Stimulated activated naive CD8-positive, alpha-beta T cell treated with anti-CD3 and anti-CD28 coated beads, Interleukin-15, Interleukin-2, amounts not matched to agents 100 ng/mL and 50 ng/mL, for 24 hours (primary cell): Measurements from ENCODE around the gene HOXC4.
"Not testable (repeated sequence)": the region's sequence is repeated elsewhere in the genome, so short reads cannot be mapped to it uniquely, and the experiment has no call there.

Experiments used
- H3K27ac Mint-ChIP-seq: one replicate; pipeline ENCODE4 v1.8.0; 2021; ENCODE audit warnings: mild to moderate bottlenecking, mixed read lengths
- H3K27me3 Mint-ChIP-seq: one replicate; pipeline ENCODE4 v1.8.0; 2021; ENCODE audit warnings: mixed read lengths
- H3K36me3 Mint-ChIP-seq: one replicate; pipeline ENCODE4 v1.8.0; 2021; ENCODE audit warnings: low read depth, mixed read lengths
- H3K4me1 Mint-ChIP-seq: one replicate; pipeline ENCODE4 v1.8.0; 2021; ENCODE audit warnings: low read depth, mixed read lengths
- H3K4me3 Mint-ChIP-seq: one replicate; pipeline ENCODE4 v1.8.0; 2021; ENCODE audit warnings: mild to moderate bottlenecking, mixed read lengths
- H3K9me3 Mint-ChIP-seq: one replicate; pipeline ENCODE4 v1.8.0; 2021; ENCODE audit warnings: mixed read lengths

The HOXC4 gene

GRCh38 chr12:54090312-54090711, 36.7 kb downstream of the HOXC4 start:
- H3K4me3 Mint-ChIP-seq = peak overlapping the region; percentile 68
- not testable (repeated sequence) for H3K4me1 Mint-ChIP-seq, H3K9me3 Mint-ChIP-seq, H3K27ac Mint-ChIP-seq, H3K36me3 Mint-ChIP-seq
- peaks cover 49% of the 10 kb centered on the region for H3K27me3 Mint-ChIP-seq

GRCh38 chr12:54092943-54093342, 39.3 kb downstream of the HOXC4 start:
- not testable (repeated sequence) for H3K36me3 Mint-ChIP-seq, H3K4me1 Mint-ChIP-seq, H3K27ac Mint-ChIP-seq, H3K9me3 Mint-ChIP-seq, H3K4me3 Mint-ChIP-seq
- H3K27me3 Mint-ChIP-seq = peaks cover 57% of the 10 kb centered on the region

GRCh38 chr12:54095928-54096327, 42.3 kb downstream of the HOXC4 start:
- H3K27me3 Mint-ChIP-seq = peaks cover 39% of the 10 kb centered on the region
- not testable (repeated sequence) for H3K36me3 Mint-ChIP-seq, H3K9me3 Mint-ChIP-seq, H3K27ac Mint-ChIP-seq, H3K4me1 Mint-ChIP-seq, H3K4me3 Mint-ChIP-seq

GRCh38 chr12:54098644-54099043, 45.0 kb downstream of the HOXC4 start:
- H3K36me3 Mint-ChIP-seq, H3K4me3 Mint-ChIP-seq, H3K9me3 Mint-ChIP-seq, H3K27ac Mint-ChIP-seq, H3K4me1 Mint-ChIP-seq: not testable (repeated sequence)
- H3K27me3 Mint-ChIP-seq = peaks cover 36% of the 10 kb centered on the region

- not testable (repeated sequence) for H3K4me3 Mint-ChIP-seq, H3K4me1 Mint-ChIP-seq, H3K9me3 Mint-ChIP-seq, H3K36me3 Mint-ChIP-seq, H3K27ac Mint-ChIP-seq
- peaks cover 38% of the 10 kb centered on the region for H3K27me3 Mint-ChIP-seq
Measured at GRCh38 chr12:54100588-54100987, 47.0 kb downstream of the HOXC4 start.

- not testable (repeated sequence) for H3K27ac Mint-ChIP-seq, H3K4me3 Mint-ChIP-seq, H3K9me3 Mint-ChIP-seq, H3K36me3 Mint-ChIP-seq, H3K4me1 Mint-ChIP-seq
- peaks cover 49% of the 10 kb centered on the region for H3K27me3 Mint-ChIP-seq
Measured at GRCh38 chr12:54102223-54102622, 48.6 kb downstream of the HOXC4 start.

- H3K27ac Mint-ChIP-seq, H3K4me1 Mint-ChIP-seq, H3K9me3 Mint-ChIP-seq, H3K4me3 Mint-ChIP-seq, H3K36me3 Mint-ChIP-seq: not testable (repeated sequence)
- H3K27me3 Mint-ChIP-seq = peaks cover 54% of the 10 kb centered on the region
Measured at GRCh38 chr12:54103827-54104226, 50.2 kb downstream of the HOXC4 start.
